D721Med (cell line): ENCODE data around the gene MYRIP.

Experiments used
- DNase-seq: peaks from one replicate; pipeline ENCODE4 v3.0.0; 2011; ENCODE audit warnings: low spot score; ENCODE audit not compliant: insufficient read length
- FAIRE-seq: peaks from 2 replicates; lab custom pipeline; 2011; peaks lifted over from hg19 to GRCh38; lab: Jason Lieb, UNC
- TF ChIP-seq, protein P1 (sequence below): IDR thresholded peaks from 2 replicates; pipeline ENCODE4 v1.5.1; 2012; ENCODE audit warnings: mild to moderate bottlenecking, control low read depth; ENCODE audit not compliant: insufficient read depth; ENCODE audit errors: missing control alignments

MYRIP gene

DNA sequence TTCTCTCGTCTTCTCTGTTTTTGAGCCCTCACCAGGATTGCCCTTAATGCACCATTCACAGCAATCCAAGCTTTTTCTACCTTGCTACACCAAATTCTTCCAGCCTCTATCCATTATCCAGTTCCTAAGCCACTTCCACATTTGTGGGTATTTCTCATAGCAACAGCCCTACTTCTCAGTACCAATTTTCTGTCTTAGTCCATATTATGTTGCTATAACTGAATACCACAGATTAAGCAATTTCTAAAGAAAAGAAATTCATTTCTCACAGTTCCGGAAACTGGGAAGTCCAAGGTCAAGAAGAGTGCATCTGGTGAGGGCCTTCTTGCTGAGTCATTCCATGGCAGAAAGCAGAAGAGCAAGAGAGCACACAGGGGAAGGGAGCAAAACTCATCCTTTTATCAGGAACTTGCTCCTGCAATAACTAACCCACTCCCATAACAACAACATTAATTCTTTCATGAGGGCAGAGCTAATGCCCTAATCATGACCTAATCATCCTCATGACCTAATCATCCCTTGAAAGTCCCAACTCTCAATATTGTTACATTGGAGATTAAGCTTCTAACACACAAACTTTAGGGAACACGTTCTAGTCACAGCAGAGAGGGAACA lies 490.4 kb downstream of the MYRIP start:
- TF ChIP-seq, protein P1, sequence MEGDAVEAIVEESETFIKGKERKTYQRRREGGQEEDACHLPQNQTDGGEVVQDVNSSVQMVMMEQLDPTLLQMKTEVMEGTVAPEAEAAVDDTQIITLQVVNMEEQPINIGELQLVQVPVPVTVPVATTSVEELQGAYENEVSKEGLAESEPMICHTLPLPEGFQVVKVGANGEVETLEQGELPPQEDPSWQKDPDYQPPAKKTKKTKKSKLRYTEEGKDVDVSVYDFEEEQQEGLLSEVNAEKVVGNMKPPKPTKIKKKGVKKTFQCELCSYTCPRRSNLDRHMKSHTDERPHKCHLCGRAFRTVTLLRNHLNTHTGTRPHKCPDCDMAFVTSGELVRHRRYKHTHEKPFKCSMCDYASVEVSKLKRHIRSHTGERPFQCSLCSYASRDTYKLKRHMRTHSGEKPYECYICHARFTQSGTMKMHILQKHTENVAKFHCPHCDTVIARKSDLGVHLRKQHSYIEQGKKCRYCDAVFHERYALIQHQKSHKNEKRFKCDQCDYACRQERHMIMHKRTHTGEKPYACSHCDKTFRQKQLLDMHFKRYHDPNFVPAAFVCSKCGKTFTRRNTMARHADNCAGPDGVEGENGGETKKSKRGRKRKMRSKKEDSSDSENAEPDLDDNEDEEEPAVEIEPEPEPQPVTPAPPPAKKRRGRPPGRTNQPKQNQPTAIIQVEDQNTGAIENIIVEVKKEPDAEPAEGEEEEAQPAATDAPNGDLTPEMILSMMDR: no peak
- FAIRE-seq (no peak), DNase-seq (no peak)

- TF ChIP-seq, protein P1: no peak
- no peak for FAIRE-seq
- DNase-seq: no peak
Measured at GRCh38 chr3:40302784-40303183, 493.4 kb downstream of the MYRIP start.

GRCh38 chr3:40304352-40304751 lies 494.9 kb downstream of the MYRIP start:
- no peak for DNase-seq
- TF ChIP-seq, protein P1: no peak
- no peak for FAIRE-seq

DNA sequence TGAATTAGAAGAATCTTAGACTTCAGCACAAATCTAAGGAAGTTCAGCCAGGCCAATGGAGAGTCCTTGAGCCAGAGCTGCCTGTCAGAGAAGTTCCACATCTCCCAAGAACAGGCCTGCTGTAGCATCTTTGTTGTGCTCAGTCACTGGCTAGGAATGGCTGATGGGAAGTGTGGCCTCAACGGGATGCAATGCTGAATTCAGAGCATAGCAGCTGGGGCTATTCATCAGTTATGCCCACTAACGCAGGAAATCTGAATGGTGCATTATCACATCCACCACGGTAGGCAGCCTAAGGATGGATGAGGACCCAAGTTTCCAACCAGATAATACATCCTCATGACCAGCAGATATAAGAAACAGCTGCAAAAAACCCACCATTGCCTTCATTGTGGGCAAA lies 496.9 kb downstream of the MYRIP start:
- FAIRE-seq: no peak
- TF ChIP-seq, protein P1: no peak
- DNase-seq: no peak

- FAIRE-seq: no peak
Measured at GRCh38 chr3:40307176-40307575, 497.8 kb downstream of the MYRIP start.

DNA sequence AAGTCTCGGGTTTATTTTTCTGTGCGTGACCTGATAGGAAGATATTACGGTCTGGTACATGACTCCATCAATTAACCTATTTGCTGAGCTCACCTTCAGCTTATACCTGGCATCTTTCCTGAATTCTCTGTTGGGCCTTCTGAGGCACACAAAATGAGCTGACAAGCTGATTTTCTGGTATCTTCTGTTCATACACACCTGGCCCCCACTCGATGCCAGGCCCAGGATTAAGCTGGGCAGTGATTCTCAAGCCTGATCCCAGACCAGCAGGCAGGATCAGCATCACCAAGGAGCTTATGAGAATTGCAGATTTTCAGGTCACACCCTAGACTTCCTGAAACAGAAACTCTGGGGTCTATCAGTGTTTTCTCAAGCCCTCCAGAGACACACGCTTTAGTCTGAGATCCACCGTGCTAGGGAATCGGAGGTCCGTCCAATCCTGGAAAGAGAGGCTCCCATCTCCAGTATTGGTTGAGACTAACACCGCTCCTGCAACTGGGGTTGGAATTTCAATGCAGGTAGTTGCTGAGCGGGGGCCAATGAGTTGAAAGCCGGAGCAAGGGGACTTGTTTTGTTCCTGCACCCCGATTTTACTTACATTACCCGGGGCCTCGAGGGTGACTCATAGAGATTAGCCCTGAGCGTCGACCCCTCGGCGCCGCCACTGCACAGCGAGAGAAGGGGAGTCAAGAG lies 499.5 kb downstream of the MYRIP start:
- TF ChIP-seq, protein P1: no peak
- DNase-seq (no peak), FAIRE-seq (no peak)

More at GRCh38 chr3:40307176-40307575, 497.8 kb downstream of the MYRIP start:
- TF ChIP-seq, protein P1: no peak
- DNase-seq: no peak

- TF ChIP-seq, protein P1: peak; percentile 59
- DNase-seq (peak; percentile 60), FAIRE-seq (no peak)
Measured at GRCh38 chr3:40309418-40309924, 500.1 kb downstream of the MYRIP start, which contains the start of gene EIF1B. EIF1B (plus strand) TSS chr3:40309707; CDS start chr3:40309942, 235 bp downstream.
